GM06990 (cell line): ENCODE results near the gene KRTAP10-9.

Source experiments
- DNase-seq: peaks from one replicate; pipeline ENCODE4 v3.0.0-alpha.2; 2011; ENCODE audit not compliant: insufficient read length; ENCODE audit errors: extremely low read depth
- H3K27me3 ChIP-seq: replicated peaks from 2 replicates; pipeline ENCODE4 v1.6.0; 2011; ENCODE audit warnings: low read length; ENCODE audit not compliant: control insufficient read depth, insufficient read depth
- H3K36me3 ChIP-seq: 2 replicates; pipeline ENCODE4 v1.5.1; 2011; ENCODE audit warnings: low read length; ENCODE audit not compliant: control insufficient read depth, insufficient read depth
- H3K4me3 ChIP-seq: replicated peaks from 2 replicates; pipeline ENCODE4 v1.5.1; 2011; ENCODE audit warnings: low read depth, mild to moderate bottlenecking, control low read depth, low read length
- CTCF ChIP-seq: IDR thresholded peaks from 2 replicates; pipeline ENCODE4 v1.5.1; 2011; ENCODE audit warnings: low read length, control low read depth, mild to moderate bottlenecking, inconsistent platforms; ENCODE audit not compliant: insufficient read depth, poor library complexity, severe bottlenecking

The KRTAP10-9 gene

GRCh38 chr21:44601596-44602462, 25.1 kb upstream of the KRTAP10-9 start:
- H3K4me3 ChIP-seq, result no peak overlapping the region
- no peaks in the 10 kb centered on the region for H3K27me3 ChIP-seq
- no peak for TF ChIP-seq CTCF
- DNase-seq, result no peak
- no peaks in the 10 kb centered on the region for H3K36me3 ChIP-seq

- no peaks in the 10 kb centered on the region for H3K27me3 ChIP-seq
- no peak for TF ChIP-seq CTCF
- no peak overlapping the region for H3K4me3 ChIP-seq
- no peaks in the 10 kb centered on the region for H3K36me3 ChIP-seq
- no peak for DNase-seq
Observed at GRCh38 chr21:44602463-44602850, 24.4 kb upstream of the KRTAP10-9 start.

GRCh38 chr21:44603109-44603875, 23.6 kb upstream of the KRTAP10-9 start:
- H3K36me3 ChIP-seq, result no peaks in the 10 kb centered on the region
- no peak for DNase-seq
- no peak for TF ChIP-seq CTCF
- no peaks in the 10 kb centered on the region for H3K27me3 ChIP-seq
- no peak overlapping the region for H3K4me3 ChIP-seq

GRCh38 chr21:44603911-44604310, 23.0 kb upstream of the KRTAP10-9 start:
- no peak for DNase-seq
- no peak for TF ChIP-seq CTCF
- H3K36me3 ChIP-seq, result no peaks in the 10 kb centered on the region
- no peak overlapping the region for H3K4me3 ChIP-seq
- no peaks in the 10 kb centered on the region for H3K27me3 ChIP-seq

GRCh38 chr21:44606495-44606894, 20.4 kb upstream of the KRTAP10-9 start:
- Histone ChIP-seq H3K4me3 (no peak overlapping the region), H3K36me3 (no peaks in the 10 kb centered on the region), H3K27me3 (no peaks in the 10 kb centered on the region)
- TF ChIP-seq CTCF, result no peak
- DNase-seq, result no peak
